ENCODE results near the gene ADGRD2. TPM values are rescaled to one million over a fixed set of nuclear protein-coding genes. Genes with fewer than 3 reads are reported as not detected.

The ADGRD2 gene
- total RNA-seq, 1 experiment from 2014 or later: not detected

DNA sequence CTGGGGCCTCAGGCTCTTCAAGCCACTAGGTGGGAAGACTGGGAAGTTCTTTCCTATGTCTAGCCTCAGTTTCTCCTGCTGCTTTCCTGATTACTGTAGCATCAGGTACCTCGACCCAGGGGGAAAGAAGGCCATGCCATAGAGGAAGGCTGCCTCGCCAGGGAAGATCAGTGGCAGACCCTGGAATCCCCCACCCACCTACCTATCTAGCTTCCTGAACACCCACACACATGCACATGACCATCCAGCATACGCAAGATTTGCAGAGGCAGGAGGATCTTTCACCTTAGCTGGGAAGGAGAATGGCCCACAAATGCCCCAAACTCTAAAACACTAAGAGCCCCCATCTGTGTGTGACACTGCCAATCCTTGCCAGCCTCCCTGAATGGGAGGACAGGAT, 49.0 kb downstream of the ADGRD2 start:
- Mint-ChIP-seq H3K4me1 (ENCODE audit: low read depth, unreplicated experiment) (peaks cover 8% of the 10 kb centered on the region), H3K9me3 (ENCODE audit: low read depth, unreplicated experiment) (no peaks in the 10 kb centered on the region), H3K27me3 (ENCODE audit: unreplicated experiment) (peaks cover 85% of the 10 kb centered on the region), H3K27ac (ENCODE audit: unreplicated experiment) (no peak overlapping the region), H3K4me3 (ENCODE audit: low read depth, unreplicated experiment) (no peak overlapping the region), H3K36me3 (ENCODE audit: insufficient read depth, unreplicated experiment) (no peaks in the 10 kb centered on the region)
- CTCF ChIA-PET: no interaction called here
- no peak for DNase-seq
- no TSS peak for BruUV-seq (replicated peaks)
- TF ChIP-seq, protein P1, sequence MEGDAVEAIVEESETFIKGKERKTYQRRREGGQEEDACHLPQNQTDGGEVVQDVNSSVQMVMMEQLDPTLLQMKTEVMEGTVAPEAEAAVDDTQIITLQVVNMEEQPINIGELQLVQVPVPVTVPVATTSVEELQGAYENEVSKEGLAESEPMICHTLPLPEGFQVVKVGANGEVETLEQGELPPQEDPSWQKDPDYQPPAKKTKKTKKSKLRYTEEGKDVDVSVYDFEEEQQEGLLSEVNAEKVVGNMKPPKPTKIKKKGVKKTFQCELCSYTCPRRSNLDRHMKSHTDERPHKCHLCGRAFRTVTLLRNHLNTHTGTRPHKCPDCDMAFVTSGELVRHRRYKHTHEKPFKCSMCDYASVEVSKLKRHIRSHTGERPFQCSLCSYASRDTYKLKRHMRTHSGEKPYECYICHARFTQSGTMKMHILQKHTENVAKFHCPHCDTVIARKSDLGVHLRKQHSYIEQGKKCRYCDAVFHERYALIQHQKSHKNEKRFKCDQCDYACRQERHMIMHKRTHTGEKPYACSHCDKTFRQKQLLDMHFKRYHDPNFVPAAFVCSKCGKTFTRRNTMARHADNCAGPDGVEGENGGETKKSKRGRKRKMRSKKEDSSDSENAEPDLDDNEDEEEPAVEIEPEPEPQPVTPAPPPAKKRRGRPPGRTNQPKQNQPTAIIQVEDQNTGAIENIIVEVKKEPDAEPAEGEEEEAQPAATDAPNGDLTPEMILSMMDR (IDR thresholded peaks at IDR 0.05; ENCODE audit: unreplicated experiment): no peak
- intact Hi-C loops (cut with micrococcal nuclease; ENCODE audit: unreplicated experiment): no loop called here

DNA sequence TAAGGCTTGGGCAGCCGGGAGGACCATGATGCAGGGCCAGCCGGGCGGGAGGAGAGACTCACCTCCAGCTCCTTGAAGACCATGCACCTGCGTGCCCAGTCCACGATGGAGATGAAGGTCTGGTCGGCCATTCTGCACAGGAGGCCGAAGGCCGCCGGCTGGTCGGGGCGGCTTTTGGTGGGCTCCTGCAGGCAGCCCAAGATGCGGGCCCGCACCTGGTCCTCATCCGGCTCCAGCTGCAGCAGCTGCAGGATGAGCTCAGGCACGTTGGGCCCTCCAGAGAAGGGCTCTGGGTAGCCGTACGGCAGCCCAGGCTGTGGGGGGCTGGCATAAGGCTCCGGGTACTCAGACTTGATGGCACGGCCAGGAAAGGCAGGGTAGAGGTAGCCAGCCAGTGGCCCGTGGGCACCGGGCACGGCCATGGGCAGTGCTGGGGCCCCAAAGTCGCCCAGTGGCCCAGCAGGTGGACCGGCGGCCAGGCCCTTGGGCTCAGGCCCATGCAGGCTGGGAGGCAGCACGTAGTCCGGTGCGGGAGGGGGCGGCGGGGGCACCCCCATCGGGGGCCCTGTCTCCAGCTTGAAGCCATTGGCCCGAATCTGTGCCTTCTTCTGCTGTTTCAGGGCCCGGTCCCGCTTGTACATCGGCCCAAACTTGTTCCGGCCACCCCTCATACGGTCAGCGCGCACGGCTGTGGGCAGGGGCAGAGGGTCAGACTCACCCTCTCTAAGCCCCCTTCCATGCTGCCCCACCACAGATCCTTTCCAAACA, 50.0 kb downstream of the ADGRD2 start:
- CTCF ChIA-PET: no interaction called here

DNA sequence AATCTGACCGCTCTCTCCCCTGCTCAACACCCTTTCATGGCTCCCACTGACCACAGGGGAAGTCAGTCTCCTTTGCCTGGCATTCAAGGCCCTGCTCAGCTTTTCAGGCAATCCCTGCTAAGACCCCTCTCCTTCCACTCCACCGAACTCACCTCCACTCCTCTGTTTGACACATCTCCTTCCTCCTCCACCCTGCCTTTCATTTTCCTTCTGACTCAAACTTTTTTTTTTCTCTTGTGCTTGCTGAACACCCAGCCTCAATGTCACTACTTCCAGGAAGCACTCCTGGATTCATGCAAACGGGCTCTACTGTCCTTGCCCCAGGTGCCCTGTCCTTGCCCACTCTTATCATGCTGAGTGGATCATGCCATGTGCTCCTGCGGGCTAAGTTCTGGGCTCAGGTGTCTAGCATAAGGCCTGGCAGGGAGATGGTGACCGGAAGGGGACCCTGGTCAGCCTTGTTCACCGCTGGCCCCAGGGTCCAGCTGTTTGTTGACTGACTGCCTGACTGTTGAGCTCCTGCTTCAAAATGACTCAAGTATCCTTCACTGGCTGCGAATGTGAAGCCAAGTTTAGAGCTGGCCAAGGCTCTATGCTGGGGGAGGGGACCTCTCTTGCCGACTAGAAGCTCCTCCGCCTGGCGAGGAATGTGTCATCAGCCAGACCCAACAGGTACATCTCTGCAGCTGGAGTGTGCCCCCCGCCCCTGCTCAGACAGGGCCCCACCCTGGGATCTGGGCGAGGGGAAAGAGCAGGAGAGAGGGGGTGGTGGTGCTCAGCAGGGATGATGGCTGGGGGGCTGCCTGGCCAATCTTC, 50.8 kb downstream of the ADGRD2 start:
- TF ChIP-seq, protein P1 (IDR thresholded peaks at IDR 0.05; ENCODE audit: unreplicated experiment): no peak
- Mint-ChIP-seq H3K27me3 (ENCODE audit: unreplicated experiment) (peaks cover 84% of the 10 kb centered on the region), H3K9me3 (ENCODE audit: low read depth, unreplicated experiment) (no peaks in the 10 kb centered on the region), H3K4me1 (ENCODE audit: low read depth, unreplicated experiment) (peaks cover 9% of the 10 kb centered on the region), H3K36me3 (ENCODE audit: insufficient read depth, unreplicated experiment) (no peaks in the 10 kb centered on the region), H3K4me3 (ENCODE audit: low read depth, unreplicated experiment) (no peak overlapping the region), H3K27ac (ENCODE audit: unreplicated experiment) (no peak overlapping the region)
- CTCF ChIA-PET: no interaction called here
- no peak for DNase-seq
- no TSS peak for BruUV-seq (replicated peaks)
- intact Hi-C loops (cut with micrococcal nuclease; ENCODE audit: unreplicated experiment): no loop called here

More for the DNA sequence above, 50.0 kb downstream of the ADGRD2 start:
- BruUV-seq (replicated peaks): no TSS peak
- no peak for DNase-seq
- no peaks in the 10 kb centered on the region for H3K36me3 Mint-ChIP-seq (ENCODE audit: insufficient read depth, unreplicated experiment)
- no peak overlapping the region for H3K4me3 Mint-ChIP-seq (ENCODE audit: low read depth, unreplicated experiment)
- peaks cover 84% of the 10 kb centered on the region for H3K27me3 Mint-ChIP-seq (ENCODE audit: unreplicated experiment)
- intact Hi-C loops (cut with micrococcal nuclease; ENCODE audit: unreplicated experiment): no loop called here
- TF ChIP-seq, protein P1 (IDR thresholded peaks at IDR 0.05; ENCODE audit: unreplicated experiment): no peak
- no peak overlapping the region for H3K27ac Mint-ChIP-seq (ENCODE audit: unreplicated experiment)
- H3K9me3 Mint-ChIP-seq (ENCODE audit: low read depth, unreplicated experiment): no peaks in the 10 kb centered on the region
- H3K4me1 Mint-ChIP-seq (ENCODE audit: low read depth, unreplicated experiment): peaks cover 9% of the 10 kb centered on the region

DNA sequence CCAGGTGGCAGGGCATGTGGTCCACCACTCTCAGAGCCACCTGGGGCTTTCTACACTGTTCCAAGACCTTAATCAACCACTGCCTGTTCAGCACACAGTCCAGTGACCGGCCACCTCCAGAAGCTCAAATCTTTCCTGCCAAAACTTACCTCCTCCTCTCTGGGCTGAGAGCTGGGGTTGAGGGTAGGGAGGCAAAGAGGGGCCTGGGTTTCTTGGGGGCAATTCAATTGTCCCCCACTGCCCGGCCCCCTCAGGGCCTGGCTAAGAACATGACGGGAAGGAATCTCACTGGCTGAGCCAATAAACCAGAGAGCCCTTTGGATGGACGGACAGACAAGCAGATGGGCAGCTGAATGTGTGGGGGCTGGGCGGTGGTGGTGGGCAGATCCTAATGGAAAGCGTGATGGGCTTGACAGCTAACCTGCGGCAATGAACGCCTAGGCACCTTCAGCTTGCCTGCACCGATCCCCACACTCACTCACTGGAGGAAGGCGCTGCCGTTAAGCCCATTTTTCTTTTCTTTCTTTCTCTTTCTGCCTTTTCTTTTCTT, 51.6 kb downstream of the ADGRD2 start:
- Mint-ChIP-seq H3K27me3 (ENCODE audit: unreplicated experiment) (peaks cover 84% of the 10 kb centered on the region), H3K4me3 (ENCODE audit: low read depth, unreplicated experiment) (no peak overlapping the region), H3K4me1 (ENCODE audit: low read depth, unreplicated experiment) (peaks cover 9% of the 10 kb centered on the region), H3K27ac (ENCODE audit: unreplicated experiment) (no peak overlapping the region), H3K9me3 (ENCODE audit: low read depth, unreplicated experiment) (no peaks in the 10 kb centered on the region), H3K36me3 (ENCODE audit: insufficient read depth, unreplicated experiment) (no peaks in the 10 kb centered on the region)
- CTCF ChIA-PET: no interaction called here
- intact Hi-C loops (cut with micrococcal nuclease; ENCODE audit: unreplicated experiment): no loop called here
- no peak for DNase-seq
- TF ChIP-seq, protein P1 (IDR thresholded peaks at IDR 0.05; ENCODE audit: unreplicated experiment): no peak
- no TSS peak for BruUV-seq (replicated peaks)

Measured in Calu3 (cell line).